Coronary artery (tissue), 2 donors: ENCODE results near the gene SLC8A3.
"Not testable (repeated sequence)": the region's sequence is repeated elsewhere in the genome, so short reads cannot be mapped to it uniquely, and the experiment has no call there.

Source experiments
- DNase-seq: peaks from one replicate; pipeline ENCODE4 v3.0.0-alpha.2; 2017; ENCODE audit warnings: low spot score
- H3K27ac ChIP-seq, 2 donors: fragments of 200-600 bp; sonication (generic); one replicate each; pipeline ENCODE4 v1.5.1; 2016 to 2019
- H3K4me3 ChIP-seq: fragments of 200-600 bp; sonication (generic); 2 replicates; pipeline ENCODE4 v1.5.1; 2016; ENCODE audit warnings: mild to moderate bottlenecking, moderate library complexity
- TF ChIP-seq, protein P1 (sequence below): fragments of 200-600 bp; sonication (generic); IDR thresholded peaks from one replicate; pipeline ENCODE4 v1.5.1; 2019; ENCODE audit warnings: antibody characterized with exemption

Gene SLC8A3, protein sequence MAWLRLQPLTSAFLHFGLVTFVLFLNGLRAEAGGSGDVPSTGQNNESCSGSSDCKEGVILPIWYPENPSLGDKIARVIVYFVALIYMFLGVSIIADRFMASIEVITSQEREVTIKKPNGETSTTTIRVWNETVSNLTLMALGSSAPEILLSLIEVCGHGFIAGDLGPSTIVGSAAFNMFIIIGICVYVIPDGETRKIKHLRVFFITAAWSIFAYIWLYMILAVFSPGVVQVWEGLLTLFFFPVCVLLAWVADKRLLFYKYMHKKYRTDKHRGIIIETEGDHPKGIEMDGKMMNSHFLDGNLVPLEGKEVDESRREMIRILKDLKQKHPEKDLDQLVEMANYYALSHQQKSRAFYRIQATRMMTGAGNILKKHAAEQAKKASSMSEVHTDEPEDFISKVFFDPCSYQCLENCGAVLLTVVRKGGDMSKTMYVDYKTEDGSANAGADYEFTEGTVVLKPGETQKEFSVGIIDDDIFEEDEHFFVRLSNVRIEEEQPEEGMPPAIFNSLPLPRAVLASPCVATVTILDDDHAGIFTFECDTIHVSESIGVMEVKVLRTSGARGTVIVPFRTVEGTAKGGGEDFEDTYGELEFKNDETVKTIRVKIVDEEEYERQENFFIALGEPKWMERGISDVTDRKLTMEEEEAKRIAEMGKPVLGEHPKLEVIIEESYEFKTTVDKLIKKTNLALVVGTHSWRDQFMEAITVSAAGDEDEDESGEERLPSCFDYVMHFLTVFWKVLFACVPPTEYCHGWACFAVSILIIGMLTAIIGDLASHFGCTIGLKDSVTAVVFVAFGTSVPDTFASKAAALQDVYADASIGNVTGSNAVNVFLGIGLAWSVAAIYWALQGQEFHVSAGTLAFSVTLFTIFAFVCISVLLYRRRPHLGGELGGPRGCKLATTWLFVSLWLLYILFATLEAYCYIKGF

DNA sequence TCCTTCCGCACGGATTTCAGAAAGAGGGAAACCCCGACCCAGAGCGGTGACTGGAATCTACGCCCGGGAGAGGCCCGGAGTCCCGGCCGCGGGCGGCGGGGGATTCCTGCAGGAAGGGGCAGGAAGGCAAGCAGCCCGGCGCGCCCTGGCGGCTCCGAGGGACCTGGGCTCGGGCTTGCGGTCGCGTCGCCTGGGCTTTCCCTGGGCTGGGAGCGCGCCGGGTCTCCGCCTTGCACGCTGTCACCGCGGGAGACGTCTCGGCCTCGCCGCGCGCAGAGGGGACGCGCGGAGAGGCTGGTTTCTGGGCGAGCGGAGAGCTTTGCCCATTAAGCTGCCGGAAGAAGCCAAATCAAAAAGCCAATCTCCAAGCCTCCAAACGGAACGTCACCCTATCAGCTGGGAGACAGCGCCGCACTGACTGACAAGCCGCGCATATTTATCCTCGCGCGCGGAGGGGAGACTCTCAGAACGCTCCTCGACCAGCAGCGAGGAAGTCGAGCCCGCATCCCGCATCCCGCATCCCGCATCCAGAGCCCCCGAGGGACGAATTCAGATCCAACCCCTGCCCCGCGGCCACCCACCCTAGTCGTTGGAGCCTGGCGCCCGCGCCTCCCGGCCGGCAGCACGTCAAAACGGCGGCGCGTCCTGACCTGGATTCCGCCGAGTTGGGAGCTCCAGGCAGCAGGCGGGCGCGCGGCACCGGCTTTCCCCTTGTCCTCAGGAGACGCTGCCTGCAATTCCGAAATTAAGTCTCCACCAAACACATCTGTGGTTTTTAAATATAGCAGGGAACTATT lies at the start of gene SLC8A3:
Gene SLC8A3, minus strand, starts transcription at position 293 of the 797 bp plus-strand sequence. CDS start 20,529 bp downstream, outside the sequence.
- DNase-seq: no peak
- H3K27ac ChIP-seq: no peak within 1 kb of the TSS
- TF ChIP-seq, protein P1, sequence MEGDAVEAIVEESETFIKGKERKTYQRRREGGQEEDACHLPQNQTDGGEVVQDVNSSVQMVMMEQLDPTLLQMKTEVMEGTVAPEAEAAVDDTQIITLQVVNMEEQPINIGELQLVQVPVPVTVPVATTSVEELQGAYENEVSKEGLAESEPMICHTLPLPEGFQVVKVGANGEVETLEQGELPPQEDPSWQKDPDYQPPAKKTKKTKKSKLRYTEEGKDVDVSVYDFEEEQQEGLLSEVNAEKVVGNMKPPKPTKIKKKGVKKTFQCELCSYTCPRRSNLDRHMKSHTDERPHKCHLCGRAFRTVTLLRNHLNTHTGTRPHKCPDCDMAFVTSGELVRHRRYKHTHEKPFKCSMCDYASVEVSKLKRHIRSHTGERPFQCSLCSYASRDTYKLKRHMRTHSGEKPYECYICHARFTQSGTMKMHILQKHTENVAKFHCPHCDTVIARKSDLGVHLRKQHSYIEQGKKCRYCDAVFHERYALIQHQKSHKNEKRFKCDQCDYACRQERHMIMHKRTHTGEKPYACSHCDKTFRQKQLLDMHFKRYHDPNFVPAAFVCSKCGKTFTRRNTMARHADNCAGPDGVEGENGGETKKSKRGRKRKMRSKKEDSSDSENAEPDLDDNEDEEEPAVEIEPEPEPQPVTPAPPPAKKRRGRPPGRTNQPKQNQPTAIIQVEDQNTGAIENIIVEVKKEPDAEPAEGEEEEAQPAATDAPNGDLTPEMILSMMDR: no peak
- peak within 1 kb of the TSS; percentile 66 for H3K4me3 ChIP-seq

DNA sequence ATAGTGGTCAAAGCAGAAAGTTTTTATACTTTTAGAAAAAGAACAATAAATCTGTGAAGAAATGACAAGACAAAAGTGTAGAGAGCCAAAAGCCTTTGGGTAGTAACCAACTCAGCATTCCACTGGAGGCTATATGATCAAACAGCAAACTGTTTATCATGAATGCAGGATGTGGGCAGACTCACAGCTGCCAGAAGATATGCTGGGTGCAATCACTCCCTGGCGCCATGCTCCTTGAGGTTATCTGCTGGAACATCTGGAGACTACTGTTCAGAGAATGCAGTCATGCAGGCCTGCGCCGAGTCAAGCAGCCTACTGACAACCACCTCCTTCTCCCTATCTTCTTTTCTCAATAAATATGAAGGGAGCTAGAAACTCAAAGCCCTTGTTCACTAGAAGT lies 49.0 kb upstream of the SLC8A3 start:
- Histone ChIP-seq H3K27ac (no peak overlapping the region), H3K4me3 (no peak overlapping the region)
- no peak for DNase-seq
- TF ChIP-seq, protein P1: no peak

DNA sequence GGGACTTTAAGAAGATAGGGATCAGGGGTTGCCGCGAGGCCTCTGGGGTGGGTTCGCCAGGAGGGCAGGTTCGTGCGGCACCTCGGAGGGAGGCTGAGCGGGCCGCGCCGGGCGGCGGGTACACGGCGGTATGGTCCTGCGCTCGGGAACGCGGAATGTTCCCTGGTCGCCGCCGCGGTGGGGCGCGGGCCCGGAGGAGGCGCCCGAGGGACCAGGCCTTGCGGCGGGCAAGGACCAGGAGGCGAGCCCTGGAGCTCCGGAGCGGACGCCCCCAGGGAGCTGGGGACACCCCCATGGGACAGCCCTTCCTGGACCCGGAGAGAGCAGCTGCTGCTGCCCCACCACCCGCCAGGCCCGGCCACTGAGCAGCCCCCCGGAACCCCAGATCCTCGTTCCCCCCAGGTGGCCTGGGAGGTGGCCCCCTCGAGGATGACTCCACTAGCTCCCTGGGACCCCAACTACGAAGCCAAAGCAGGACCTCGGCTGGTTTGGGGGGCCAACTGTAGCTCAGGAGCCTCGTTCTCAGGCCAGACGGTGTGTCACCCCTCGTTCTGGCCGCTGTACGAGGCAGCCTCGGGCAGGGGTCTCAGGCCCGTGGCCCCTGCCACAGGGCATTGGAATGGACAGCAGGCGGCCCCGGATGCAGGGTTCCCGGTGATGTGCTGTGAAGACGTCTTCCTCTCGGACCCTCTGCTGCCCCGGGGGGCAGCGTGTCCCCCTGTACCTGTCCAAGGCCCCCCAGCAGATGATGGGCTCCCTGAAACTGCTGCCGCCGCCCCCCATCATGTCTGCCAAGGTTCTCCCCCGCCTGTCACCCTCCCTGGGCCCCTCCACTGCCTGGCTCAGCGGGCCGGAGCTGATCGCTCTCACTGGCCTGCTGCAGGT lies 45.6 kb upstream of the SLC8A3 start:
- no peak overlapping the region for H3K27ac ChIP-seq
- TF ChIP-seq, protein P1: no peak
- no peak overlapping the region for H3K4me3 ChIP-seq
- no peak for DNase-seq

DNA sequence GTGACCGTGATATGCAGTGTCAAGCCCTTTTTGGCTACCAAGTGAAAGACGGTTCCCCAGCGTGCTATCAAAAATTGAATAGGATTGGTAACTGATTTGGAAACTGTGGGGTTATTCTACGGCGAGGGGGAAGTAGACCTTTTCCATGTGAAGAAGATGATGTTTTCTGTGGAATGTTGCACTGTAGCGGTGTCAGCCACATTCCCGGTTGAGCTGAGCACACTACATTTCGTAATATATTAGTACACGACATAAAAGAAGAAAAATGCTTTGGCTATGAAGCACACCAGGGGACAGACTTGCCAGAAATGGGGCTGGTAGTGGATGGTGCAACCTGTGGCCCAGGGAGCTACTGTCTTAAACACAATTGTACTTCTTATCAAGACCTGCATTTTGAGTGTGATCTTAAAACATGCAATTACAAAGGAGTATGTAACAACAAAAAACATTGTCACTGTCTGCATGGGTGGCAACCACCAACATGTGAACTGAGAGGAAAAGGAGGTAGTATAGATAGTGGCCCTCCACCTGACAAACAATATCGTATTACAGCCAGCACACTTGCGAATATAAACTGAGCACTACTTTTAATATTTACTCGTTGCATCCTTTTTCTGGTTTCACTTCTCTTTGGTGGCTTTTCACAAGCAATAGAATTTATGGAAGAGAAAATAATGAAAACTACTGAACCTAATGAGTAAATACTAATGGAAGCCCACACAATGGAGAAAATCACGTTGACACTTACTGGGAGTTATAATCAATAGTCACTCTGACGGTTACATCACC lies 43.2 kb upstream of the SLC8A3 start:
- not testable (repeated sequence) for H3K4me3 ChIP-seq, H3K27ac ChIP-seq, DNase-seq

DNA sequence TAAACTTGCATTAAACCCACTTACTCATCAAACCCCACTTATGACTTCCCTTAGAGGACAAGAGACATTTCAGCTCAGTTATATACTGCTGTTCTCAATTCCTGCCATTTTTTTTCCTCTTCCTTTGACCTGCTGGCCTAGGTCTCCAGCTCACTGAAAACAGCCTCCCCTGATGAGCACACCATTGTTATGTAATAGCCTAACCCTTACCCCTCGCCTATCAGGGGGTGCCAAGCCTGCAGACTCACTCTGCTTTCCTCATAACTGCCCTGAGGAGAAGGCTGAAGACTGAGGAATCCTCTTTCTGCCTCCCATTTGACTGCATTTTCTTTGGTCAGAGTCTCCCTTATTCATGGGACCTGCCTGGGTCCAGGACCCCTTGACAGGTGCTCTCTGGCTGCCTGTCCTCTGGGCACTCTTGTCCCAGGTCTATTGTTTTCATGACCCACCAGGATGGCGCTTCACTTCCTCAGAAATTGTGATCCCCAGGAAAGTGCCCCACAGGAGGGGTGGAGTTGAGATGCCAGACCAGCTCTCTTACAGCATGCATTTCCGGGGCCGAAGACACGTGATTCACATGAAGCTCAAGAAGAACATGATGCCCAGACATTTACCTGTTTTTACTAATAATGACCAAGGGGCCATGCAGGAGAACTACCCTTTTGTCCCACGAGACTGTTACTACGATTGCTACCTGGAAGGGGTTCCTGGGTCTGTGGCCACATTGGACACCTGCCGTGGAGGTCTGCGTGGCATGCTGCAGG lies 41.3 kb upstream of the SLC8A3 start:
- H3K4me3 ChIP-seq, H3K27ac ChIP-seq, DNase-seq: not testable (repeated sequence)

DNA sequence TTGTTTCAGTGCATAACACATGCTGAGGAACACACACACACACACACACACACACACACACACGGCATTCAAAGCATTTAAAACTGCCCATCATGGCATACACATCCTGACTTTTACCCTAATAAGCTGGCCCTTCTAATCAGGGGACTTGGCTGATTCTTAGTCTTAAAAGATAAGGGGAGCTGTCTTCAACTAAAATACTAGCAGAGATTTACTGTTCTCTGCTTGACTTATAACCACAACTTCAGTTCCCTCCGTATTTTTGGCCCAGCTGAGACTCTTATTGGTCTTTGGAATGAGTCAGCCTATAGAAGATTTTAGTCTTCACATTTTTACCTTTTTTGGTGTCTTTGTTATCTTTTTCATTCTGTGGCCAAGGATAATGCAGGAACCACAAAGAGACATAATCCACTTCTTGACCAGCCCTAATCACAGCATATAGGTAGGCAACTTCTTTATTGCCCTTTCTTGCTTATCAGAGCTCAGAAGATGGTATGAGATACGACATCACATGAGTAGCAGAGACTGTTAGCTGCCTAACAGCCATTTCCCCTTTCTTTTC lies 25.1 kb upstream of the SLC8A3 start:
- no peak for DNase-seq
- TF ChIP-seq, protein P1: no peak
- H3K4me3 ChIP-seq: no peak overlapping the region
- no peak overlapping the region for H3K27ac ChIP-seq
